GM12878 (cell line): ENCODE measurements around the gene FBRSL1. TPM values are rescaled to one million over a fixed set of nuclear protein-coding genes. Genes with fewer than 3 reads are reported as not detected.

Source experiments
- ATAC-seq: fragments of 200-7000 bp; cut with Tn5 transposase; 3 replicates; pipeline ENCODE4 v1.9.1; 2020; ENCODE audit warnings: mild to moderate bottlenecking, moderate library complexity
- BruUV-seq: library from RNA; stranded (reverse); fragments of 400-500 nt; replicated peaks from 2 replicates; lab custom pipeline; 2021; lab: Mats Ljungman, UMichigan
- CTCF ChIA-PET: fragments of 300-600 bp; sonication (Branson Sonifier 250); formaldehyde crosslinking; extraction: SDS; loops from one replicate; lab custom pipeline; 2021; ENCODE audit warnings: inconsistent platforms; lab: Yijun Ruan, JAX
- POLR2A ChIA-PET: fragments of 350-600 bp; formaldehyde crosslinking; extraction: SDS; loops from one replicate; lab custom pipeline; 2021; ENCODE audit warnings: inconsistent platforms; lab: Charles Lee
- RAD21 ChIA-PET: fragments of 300-600 bp; sonication (Branson Sonifier 250); formaldehyde crosslinking; loops from one replicate; lab custom pipeline; 2023; ENCODE audit warnings: antibody characterized with exemption; ENCODE audit not compliant: unreplicated experiment; lab: Charles Lee
- SMC1A ChIA-PET: fragments of 300-600 bp; sonication (Branson Sonifier 250); formaldehyde crosslinking; loops from one replicate; lab custom pipeline; 2023; ENCODE audit not compliant: unreplicated experiment, uncharacterized antibody; lab: Charles Lee
- DNase-seq: peaks from one replicate; pipeline ENCODE4 v3.0.0-alpha.2; 2011; ENCODE audit warnings: low read depth, low spot score
- FAIRE-seq: peaks from 3 replicates; lab custom pipeline; 2011; peaks lifted over from hg19 to GRCh38; lab: Jason Lieb, UNC
- H2AFZ ChIP-seq: 2 replicates; pipeline ENCODE4 v1.6.0; 2011; ENCODE audit warnings: low read depth, low read length, control low read depth; ENCODE audit not compliant: control insufficient read depth
- H3K27ac ChIP-seq: 2 replicates; pipeline ENCODE4 v1.5.1; 2011; ENCODE audit warnings: control low read depth; ENCODE audit not compliant: control insufficient read depth, insufficient read depth
- H3K27me3 ChIP-seq, 2 experiments: replicated peaks in 1 of 2; 2 replicates each; pipeline versions ENCODE4 v1.6.0 to v1.6.1; 2011; ENCODE audit warnings: low read length in 1 of 2; ENCODE audit not compliant: control insufficient read depth in 2 of 2, insufficient read depth in 2 of 2
- H3K36me3 ChIP-seq, 2 experiments: 2 replicates each; pipeline ENCODE4 v1.5.1; 2011; ENCODE audit warnings: low read length in 1 of 2; ENCODE audit not compliant: control insufficient read depth in 2 of 2, insufficient read depth in 2 of 2
- H3K4me1 ChIP-seq: 2 replicates; pipeline ENCODE4 v1.6.1; 2011; ENCODE audit warnings: mild to moderate bottlenecking, low read length, moderate library complexity, mixed read lengths; ENCODE audit not compliant: control insufficient read depth, insufficient read depth
- H3K4me2 ChIP-seq: 2 replicates; pipeline ENCODE4 v1.6.0; 2011; ENCODE audit warnings: control low read depth; ENCODE audit not compliant: control insufficient read depth, insufficient read depth
- H3K4me3 ChIP-seq: fragments of 200-600 bp; sonication (generic); 2 replicates; pipeline ENCODE4 v1.5.1; 2016
- H3K79me2 ChIP-seq: 2 replicates; pipeline ENCODE4 v1.6.0; 2011; ENCODE audit warnings: low read length; ENCODE audit not compliant: control insufficient read depth, insufficient read depth
- H3K9ac ChIP-seq: 2 replicates; pipeline ENCODE4 v1.8.0; 2011; ENCODE audit warnings: low read length, control low read depth, mixed read lengths; ENCODE audit not compliant: control insufficient read depth, insufficient read depth
- H3K9me3 ChIP-seq: replicated peaks from 3 replicates; pipeline ENCODE4 v1.5.1; 2011; ENCODE audit warnings: mild to moderate bottlenecking, low read length; ENCODE audit not compliant: control insufficient read depth, insufficient read depth
- H4K20me1 ChIP-seq: 2 replicates; pipeline ENCODE4 v1.6.0; 2011; ENCODE audit not compliant: control insufficient read depth, insufficient read depth
- BMI1 ChIP-seq: fragments of 450-650 bp; IDR thresholded peaks from 2 replicates; pipeline ENCODE4 v1.6.1; 2016; ENCODE audit warnings: mild to moderate bottlenecking, moderate library complexity, borderline replicate concordance
- KAT2A ChIP-seq: conservative IDR thresholded peaks from 2 replicates; pipeline ENCODE4 v1.6.1; 2011; ENCODE audit warnings: low read depth, low read length; ENCODE audit not compliant: control insufficient read depth
- NFXL1 ChIP-seq: fragments of 450-650 bp; IDR thresholded peaks from 2 replicates; pipeline ENCODE4 v1.6.1; 2017; ENCODE audit warnings: antibody characterized with exemption, mild to moderate bottlenecking, borderline replicate concordance
- NR2C1 ChIP-seq: fragments of 450-650 bp; IDR thresholded peaks from 2 replicates; pipeline ENCODE4 v1.6.1; 2017; ENCODE audit warnings: antibody characterized with exemption, mild to moderate bottlenecking, moderate library complexity
- NR2F1 ChIP-seq: fragments of 450-650 bp; conservative IDR thresholded peaks from 2 replicates; pipeline ENCODE4 v1.6.1; 2017; ENCODE audit warnings: mild to moderate bottlenecking
- NRF1 ChIP-seq: conservative IDR thresholded peaks from 2 replicates; pipeline ENCODE4 v1.6.1; 2011; ENCODE audit warnings: mild to moderate bottlenecking, low read depth, low read length, improper control_type of control experiment
- PAX8 ChIP-seq: fragments of 450-650 bp; IDR thresholded peaks from 2 replicates; pipeline ENCODE4 v1.6.1; 2017; ENCODE audit warnings: mild to moderate bottlenecking, moderate library complexity
- POLR2A ChIP-seq: IDR thresholded peaks from 2 replicates; pipeline ENCODE4 v1.6.1; 2011; ENCODE audit warnings: low read depth, mild to moderate bottlenecking, low read length
- RELA ChIP-seq: fragments of 450-650 bp; IDR thresholded peaks from 2 replicates; pipeline ENCODE4 v1.8.0; 2014; ENCODE audit warnings: borderline replicate concordance; ENCODE audit not compliant: partially characterized antibody
- SRF ChIP-seq, 2 experiments: IDR thresholded peaks; 2 replicates each; pipeline ENCODE4 v1.6.1; 2011; ENCODE audit warnings: low read depth in 2 of 2, low read length in 2 of 2, mild to moderate bottlenecking in 1 of 2, moderate library complexity in 1 of 2
- WRNIP1 ChIP-seq: IDR thresholded peaks from 2 replicates; pipeline ENCODE4 v1.6.1; 2011; ENCODE audit warnings: low read depth, low read length, improper control_type of control experiment, borderline replicate concordance
- YY1 ChIP-seq: IDR thresholded peaks from 2 replicates; pipeline ENCODE4 v1.6.1; 2011; ENCODE audit warnings: low read depth, mild to moderate bottlenecking, low read length
- WGBS: methylation state at CpG from one replicate; pipeline ENCODE4 v1.1.6; 2016; ENCODE audit warnings: low lambda C conversion rate; ENCODE audit not compliant: insufficient replicate concordance, insufficient coverage; ENCODE audit errors: missing lambda C conversion rate; 5-methylcytosine and 5-hydroxymethylcytosine counted together
- in situ Hi-C: fragments of 300-500 bp; cut with MboI; formaldehyde crosslinking; loops from 9 replicates; pipeline ENCODE4 v1.14.3; 2018; ENCODE audit warnings: mixed read lengths
- intact Hi-C: fragments of 100-400 bp; cut with micrococcal nuclease; formaldehyde crosslinking; loops from one replicate; pipeline ENCODE4 v1.14.2; 2022; ENCODE audit not compliant: unreplicated experiment
- polyA plus RNA-seq, 11 experiments: library from polyadenylated mRNA; depleted of rRNA in 4 of 11; unstranded in 6 of 11; stranded (reverse) in 5 of 11; fragments of >200 nt; fragmentation: Nextera tagmentation in 4 of 11; fragmentation: Illumina TruSeq in 1 of 11; extraction: Ambion mirVana in 4 of 11; extraction: Trizol in 1 of 11; gene quantifications; 1 replicate in 1 of 11; 2 replicates in 10 of 11; pipeline versions ENCODE4 v1.2.1 to v1.2.3, GENCODE V29; 2011 to 2016; ENCODE audit warnings: inconsistent platforms in 2 of 11, missing spikeins in 2 of 11, low read depth in 1 of 11
- total RNA-seq, 4 experiments: library from RNA; depleted of rRNA in 3 of 4; stranded (reverse); fragments of >200 nt in 3 of 4; fragmentation: Illumina TruSeq in 1 of 4; extraction: Trizol in 1 of 4; gene quantifications; 2 replicates each; pipeline versions ENCODE4 v1.2.1 to v1.2.3, GENCODE V29; 2013 to 2021
- TF ChIP-seq, protein P1 (sequence below): fragments of 450-650 bp; formaldehyde crosslinking; IDR thresholded peaks from 2 replicates; pipeline ENCODE4 v1.4.0; 2020; ENCODE audit warnings: mild to moderate bottlenecking, moderate library complexity
- TF ChIP-seq, protein P2 (sequence below): fragments of 450-650 bp; IDR thresholded peaks from 2 replicates; pipeline ENCODE4 v1.6.1; 2017; ENCODE audit warnings: mild to moderate bottlenecking, low read depth, inconsistent platforms; ENCODE audit not compliant: poor library complexity, severe bottlenecking
- TF ChIP-seq, protein P3 (sequence below): IDR thresholded peaks from 2 replicates; pipeline ENCODE4 v1.6.1; 2012; ENCODE audit warnings: low read length, inconsistent platforms
- TF ChIP-seq, protein P4 (sequence below): IDR thresholded peaks from 2 replicates; pipeline ENCODE4 v1.6.1; 2011; ENCODE audit warnings: low read depth, low read length, improper control_type of control experiment, borderline replicate concordance

The FBRSL1 gene
- total and polyA plus RNA-seq, 10 of the 15 experiments (the other 5 are each of a cell fraction or from before 2014, with no cell fraction given), result 0.19 to 55.1 (median 4.1) TPM

DNA sequence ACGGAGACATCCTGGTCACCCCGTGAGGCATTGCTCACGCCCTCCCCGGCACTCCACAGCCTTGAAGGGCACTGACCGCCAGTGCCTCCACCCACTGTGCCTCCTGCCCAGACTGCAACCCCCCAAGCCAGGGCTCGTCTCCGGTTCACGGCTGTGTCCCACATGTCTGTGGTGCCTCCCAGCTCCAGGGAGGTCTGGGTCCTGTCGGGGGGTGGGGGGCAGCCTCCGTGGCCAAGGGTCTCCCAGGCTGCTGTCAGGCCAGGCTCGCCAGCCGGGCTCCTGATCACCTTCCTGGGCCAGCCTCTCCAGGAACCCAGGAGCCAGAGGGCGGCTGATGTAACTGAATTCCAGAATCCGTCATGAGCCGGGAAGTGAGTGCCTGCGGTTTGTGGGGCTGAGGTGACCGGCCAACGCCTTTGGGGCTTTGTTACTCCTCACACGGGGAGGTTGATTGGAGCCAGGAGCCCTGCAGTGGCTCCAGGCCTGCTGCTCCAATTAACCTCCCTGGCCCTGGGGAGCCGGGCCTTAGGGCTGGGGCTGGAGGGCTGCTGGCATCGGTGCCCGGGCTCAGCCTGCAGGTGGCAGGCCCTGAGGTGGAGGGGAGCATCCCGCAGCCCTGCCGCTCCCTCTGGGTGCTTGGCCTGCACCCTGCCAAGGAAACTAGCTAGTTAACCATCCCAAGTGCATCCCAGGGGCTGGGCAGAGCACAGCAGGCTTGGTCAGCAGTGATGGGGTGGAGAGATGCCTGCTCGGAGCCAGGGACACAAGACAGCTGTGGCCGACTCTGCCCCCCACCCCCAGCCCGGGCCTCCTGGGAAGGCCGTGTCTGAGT lies 36.4 kb upstream of the FBRSL1 start:
- ATAC-seq (no peak), DNase-seq (no peak), FAIRE-seq (no peak)
- Histone ChIP-seq H3K4me1 (peaks cover 21% of the 10 kb centered on the region), H3K36me3 (no peaks in the 10 kb centered on the region), H3K27me3 (no peaks in the 10 kb centered on the region), H3K79me2 (no peaks in the 10 kb centered on the region), H3K27ac (no peak overlapping the region), H4K20me1 (no peaks in the 10 kb centered on the region), H3K4me2 (no peak overlapping the region), H3K4me3 (no peak overlapping the region), H2AFZ (no peak overlapping the region), H3K9ac (no peak overlapping the region), H3K9me3 (no peaks in the 10 kb centered on the region; the same call in 2 of the 3 replicates)
- ChIA-PET SMC1A (no interaction called here), CTCF (no interaction called here), POLR2A (no interaction called here), RAD21 (no interaction called here)
- 68% methylated on average over 28 of the region's 28 CpGs for WGBS
- intact Hi-C loops, result no loop called here
- in situ Hi-C loops, result no loop called here
- TF ChIP-seq NR2F1, result no peak
- TF ChIP-seq NFXL1, result no peak
- no peak for TF ChIP-seq YY1
- TF ChIP-seq SRF (IDR thresholded peaks at IDR 0.05; ENCODE audit: low read depth in 2 of 2, low read length in 2 of 2), result no peak
- no peak for TF ChIP-seq BMI1
- no peak for TF ChIP-seq NRF1
- no peak for TF ChIP-seq POLR2A
- no peak for TF ChIP-seq KAT2A
- TF ChIP-seq, protein P1, sequence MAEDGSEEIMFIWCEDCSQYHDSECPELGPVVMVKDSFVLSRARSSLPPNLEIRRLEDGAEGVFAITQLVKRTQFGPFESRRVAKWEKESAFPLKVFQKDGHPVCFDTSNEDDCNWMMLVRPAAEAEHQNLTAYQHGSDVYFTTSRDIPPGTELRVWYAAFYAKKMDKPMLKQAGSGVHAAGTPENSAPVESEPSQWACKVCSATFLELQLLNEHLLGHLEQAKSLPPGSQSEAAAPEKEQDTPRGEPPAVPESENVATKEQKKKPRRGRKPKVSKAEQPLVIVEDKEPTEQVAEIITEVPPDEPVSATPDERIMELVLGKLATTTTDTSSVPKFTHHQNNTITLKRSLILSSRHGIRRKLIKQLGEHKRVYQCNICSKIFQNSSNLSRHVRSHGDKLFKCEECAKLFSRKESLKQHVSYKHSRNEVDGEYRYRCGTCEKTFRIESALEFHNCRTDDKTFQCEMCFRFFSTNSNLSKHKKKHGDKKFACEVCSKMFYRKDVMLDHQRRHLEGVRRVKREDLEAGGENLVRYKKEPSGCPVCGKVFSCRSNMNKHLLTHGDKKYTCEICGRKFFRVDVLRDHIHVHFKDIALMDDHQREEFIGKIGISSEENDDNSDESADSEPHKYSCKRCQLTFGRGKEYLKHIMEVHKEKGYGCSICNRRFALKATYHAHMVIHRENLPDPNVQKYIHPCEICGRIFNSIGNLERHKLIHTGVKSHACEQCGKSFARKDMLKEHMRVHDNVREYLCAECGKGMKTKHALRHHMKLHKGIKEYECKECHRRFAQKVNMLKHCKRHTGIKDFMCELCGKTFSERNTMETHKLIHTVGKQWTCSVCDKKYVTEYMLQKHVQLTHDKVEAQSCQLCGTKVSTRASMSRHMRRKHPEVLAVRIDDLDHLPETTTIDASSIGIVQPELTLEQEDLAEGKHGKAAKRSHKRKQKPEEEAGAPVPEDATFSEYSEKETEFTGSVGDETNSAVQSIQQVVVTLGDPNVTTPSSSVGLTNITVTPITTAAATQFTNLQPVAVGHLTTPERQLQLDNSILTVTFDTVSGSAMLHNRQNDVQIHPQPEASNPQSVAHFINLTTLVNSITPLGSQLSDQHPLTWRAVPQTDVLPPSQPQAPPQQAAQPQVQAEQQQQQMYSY (CRISPR knock-in tag), result no peak
- TF ChIP-seq, protein P2, sequence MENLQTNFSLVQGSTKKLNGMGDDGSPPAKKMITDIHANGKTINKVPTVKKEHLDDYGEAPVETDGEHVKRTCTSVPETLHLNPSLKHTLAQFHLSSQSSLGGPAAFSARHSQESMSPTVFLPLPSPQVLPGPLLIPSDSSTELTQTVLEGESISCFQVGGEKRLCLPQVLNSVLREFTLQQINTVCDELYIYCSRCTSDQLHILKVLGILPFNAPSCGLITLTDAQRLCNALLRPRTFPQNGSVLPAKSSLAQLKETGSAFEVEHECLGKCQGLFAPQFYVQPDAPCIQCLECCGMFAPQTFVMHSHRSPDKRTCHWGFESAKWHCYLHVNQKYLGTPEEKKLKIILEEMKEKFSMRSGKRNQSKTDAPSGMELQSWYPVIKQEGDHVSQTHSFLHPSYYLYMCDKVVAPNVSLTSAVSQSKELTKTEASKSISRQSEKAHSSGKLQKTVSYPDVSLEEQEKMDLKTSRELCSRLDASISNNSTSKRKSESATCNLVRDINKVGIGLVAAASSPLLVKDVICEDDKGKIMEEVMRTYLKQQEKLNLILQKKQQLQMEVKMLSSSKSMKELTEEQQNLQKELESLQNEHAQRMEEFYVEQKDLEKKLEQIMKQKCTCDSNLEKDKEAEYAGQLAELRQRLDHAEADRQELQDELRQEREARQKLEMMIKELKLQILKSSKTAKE, result no peak
- TF ChIP-seq NR2C1, result no peak
- TF ChIP-seq, protein P3, sequence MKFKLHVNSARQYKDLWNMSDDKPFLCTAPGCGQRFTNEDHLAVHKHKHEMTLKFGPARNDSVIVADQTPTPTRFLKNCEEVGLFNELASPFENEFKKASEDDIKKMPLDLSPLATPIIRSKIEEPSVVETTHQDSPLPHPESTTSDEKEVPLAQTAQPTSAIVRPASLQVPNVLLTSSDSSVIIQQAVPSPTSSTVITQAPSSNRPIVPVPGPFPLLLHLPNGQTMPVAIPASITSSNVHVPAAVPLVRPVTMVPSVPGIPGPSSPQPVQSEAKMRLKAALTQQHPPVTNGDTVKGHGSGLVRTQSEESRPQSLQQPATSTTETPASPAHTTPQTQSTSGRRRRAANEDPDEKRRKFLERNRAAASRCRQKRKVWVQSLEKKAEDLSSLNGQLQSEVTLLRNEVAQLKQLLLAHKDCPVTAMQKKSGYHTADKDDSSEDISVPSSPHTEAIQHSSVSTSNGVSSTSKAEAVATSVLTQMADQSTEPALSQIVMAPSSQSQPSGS, result no peak
- TF ChIP-seq, protein P4, sequence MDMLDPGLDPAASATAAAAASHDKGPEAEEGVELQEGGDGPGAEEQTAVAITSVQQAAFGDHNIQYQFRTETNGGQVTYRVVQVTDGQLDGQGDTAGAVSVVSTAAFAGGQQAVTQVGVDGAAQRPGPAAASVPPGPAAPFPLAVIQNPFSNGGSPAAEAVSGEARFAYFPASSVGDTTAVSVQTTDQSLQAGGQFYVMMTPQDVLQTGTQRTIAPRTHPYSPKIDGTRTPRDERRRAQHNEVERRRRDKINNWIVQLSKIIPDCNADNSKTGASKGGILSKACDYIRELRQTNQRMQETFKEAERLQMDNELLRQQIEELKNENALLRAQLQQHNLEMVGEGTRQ, result no peak
- TF ChIP-seq RELA, result no peak
- no peak for TF ChIP-seq PAX8
- no peak for TF ChIP-seq WRNIP1
- no TSS peak for BruUV-seq
